GM10266 (cell line): ENCODE data around the gene SEMA4C.

Experiments
- DNase-seq: peaks from one replicate; pipeline ENCODE4 v3.0.0; 2012; ENCODE audit errors: extremely low spot score
- CTCF ChIP-seq: IDR thresholded peaks from 2 replicates; pipeline ENCODE4 v1.5.1; 2012; ENCODE audit warnings: mild to moderate bottlenecking, low read depth; ENCODE audit not compliant: control insufficient read depth, insufficient read depth; ENCODE audit errors: missing control alignments

SEMA4C gene

DNA sequence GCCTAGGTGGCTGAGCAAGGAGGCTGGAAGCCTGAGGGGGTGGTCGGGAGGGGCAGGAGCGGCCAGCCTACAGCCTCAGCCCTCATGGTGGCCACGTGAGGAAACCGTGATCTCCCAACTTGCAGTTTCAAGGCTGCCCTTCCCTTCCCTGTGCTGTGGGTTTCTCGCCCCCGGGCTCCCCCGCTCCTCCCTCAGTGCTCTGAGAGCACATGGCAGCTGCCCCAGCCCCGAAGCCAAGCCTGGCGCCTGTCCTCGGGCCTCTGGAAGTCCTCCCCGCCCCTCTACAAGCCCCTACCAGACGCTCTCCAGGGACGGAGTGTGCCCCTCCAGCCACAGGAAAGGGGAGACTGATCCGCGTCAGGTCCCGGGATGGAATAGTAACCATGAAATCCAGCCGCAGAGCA is 25.5 kb downstream of the SEMA4C start:
- TF ChIP-seq CTCF: no peak
- DNase-seq: no peak

GRCh38 chr2:96843538-96844268 is 26.2 kb downstream of the SEMA4C start, which contains the start of gene ANKRD23:
Gene ANKRD23 (minus strand): TSS chr2:96844021. CDS start chr2:96843992, 29 bp downstream.
- DNase-seq: no peak
- no peak for TF ChIP-seq CTCF

DNA sequence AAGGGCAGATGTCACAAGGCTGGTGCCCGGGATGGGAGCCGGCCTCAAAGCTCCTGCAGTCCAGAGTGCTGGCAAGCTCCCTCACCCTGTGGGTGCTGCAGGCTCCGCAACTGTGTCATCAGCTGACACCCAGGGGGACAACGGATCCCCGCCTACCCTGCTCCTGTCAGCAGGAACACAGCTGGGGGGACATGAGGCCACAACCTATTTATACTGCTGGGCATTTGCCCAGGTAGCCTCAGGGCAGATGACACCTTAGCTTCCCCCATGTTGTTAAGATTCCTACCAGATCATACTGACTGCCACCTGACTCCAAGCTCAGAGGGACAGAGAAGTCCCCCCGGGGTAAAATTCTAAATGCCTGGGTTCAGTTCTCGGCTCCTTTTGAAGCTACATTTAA is 27.3 kb downstream of the SEMA4C start:
- no peak for TF ChIP-seq CTCF
- DNase-seq: no peak

DNA sequence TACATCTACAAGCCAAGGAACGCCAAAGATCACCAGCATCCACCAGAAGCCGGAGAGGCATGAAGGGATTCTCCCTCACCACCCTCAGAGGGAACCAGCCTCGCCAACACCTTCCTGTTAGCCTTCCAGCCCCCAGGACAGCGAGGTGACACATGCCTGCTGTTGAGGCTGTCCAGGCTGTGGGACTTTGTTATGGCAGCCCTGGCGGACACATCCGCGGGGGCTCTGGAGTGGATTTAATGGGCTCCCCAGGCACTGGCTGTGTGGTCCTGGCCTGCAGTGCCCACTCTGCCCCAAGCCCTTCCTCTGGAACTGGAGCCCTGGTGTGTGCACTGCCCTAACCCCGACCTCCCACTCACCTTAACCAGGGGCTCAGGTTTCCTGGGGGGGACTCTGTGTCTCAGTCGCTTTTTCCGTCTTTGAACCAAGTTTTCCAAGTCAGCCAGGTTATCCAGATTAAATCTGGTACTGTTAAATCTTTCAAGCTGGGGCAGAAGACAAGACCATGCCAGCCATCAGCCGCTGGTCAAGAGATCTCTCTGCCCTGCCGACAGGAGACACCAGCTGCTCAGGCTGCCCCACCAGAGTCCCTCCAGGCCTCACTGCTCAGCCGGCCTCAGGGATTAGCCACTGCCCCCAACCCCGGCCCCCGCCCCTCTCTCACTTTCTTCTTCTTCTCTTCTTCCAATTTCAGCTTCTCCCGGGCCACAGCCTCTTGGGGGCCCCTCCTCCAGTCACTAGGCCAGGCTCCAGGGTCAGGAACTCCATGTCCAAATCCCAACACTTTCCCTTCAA is 28.0 kb downstream of the SEMA4C start:
- no peak for DNase-seq

DNA sequence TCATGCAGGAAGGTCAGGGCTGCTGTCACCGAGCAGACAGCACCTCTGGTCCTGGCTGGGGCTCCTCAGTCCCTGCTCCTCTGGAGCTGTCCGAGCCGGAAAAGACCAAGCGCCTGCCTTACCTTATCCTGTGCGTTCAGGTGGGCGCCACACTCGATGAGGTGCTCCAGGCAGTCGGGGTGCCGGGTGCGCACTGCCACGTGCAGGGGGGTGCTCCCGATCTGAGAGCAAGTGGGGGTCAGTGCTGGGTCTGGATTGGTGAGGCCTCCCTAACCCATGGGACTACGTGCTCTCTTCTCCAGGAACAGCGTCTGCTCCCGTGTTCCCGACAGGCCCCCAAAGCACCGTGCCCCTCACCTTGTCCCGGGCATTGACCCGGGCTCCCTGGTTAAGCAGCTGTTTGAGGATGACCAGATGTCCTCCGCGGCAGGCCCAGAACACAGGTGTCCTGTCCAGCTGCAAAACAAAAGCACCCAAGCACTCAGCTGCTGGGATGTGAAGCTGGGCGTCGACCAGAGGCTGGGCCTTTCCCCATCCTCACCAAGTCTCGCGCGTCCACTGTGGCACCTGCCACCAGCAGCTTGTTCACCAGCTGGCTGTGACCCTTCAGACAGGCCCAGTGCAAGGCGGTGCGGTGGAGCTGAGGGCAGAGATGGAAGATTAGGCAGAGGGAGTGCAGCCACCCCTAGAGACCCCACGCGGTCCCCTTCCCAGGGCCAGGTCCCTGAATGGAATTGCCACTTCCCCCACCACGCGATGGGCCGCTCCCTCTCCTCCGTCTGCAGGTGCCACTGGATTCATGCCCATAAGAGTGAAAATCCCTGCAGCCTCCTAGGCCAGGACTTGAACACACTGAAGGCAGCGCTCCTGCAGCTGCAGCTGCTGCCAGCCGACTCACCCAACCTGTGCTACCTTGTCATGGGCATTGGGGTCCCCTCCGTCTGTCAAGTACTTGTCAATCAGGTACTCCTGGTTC is 29.7 kb downstream of the SEMA4C start:
- no peak for DNase-seq
- TF ChIP-seq CTCF: no peak

More for the DNA sequence above, 28.0 kb downstream of the SEMA4C start:
- TF ChIP-seq CTCF: no peak

GRCh38 chr2:96839293-96839874 is 30.5 kb downstream of the SEMA4C start:
- DNase-seq: no peak
- TF ChIP-seq CTCF: no peak
